HCT116 (cell line): ENCODE measurements around the gene ZNF839. TPM values are rescaled to one million over a fixed set of nuclear protein-coding genes. Genes with fewer than 3 reads are reported as not detected.

Source experiments
- ATAC-seq: fragments of 200-7000 bp; cut with Tn5 transposase; 2 replicates; pipeline ENCODE4 v1.9.1; 2020; ENCODE audit warnings: mild to moderate bottlenecking, moderate library complexity
- BruUV-seq: library from RNA; stranded (reverse); fragments of 400-500 nt; replicated peaks from 2 replicates; lab custom pipeline; 2021; lab: Mats Ljungman, UMichigan
- CTCF ChIA-PET: fragments of 300-600 bp; sonication (Branson Sonifier 250); formaldehyde crosslinking; loops from one replicate; lab custom pipeline; 2021; ENCODE audit warnings: antibody characterized with exemption; lab: Charles Lee
- POLR2A ChIA-PET: fragments of 300-600, 350-600 bp; sonication (Branson Sonifier 250); formaldehyde crosslinking; loops from one replicate; lab custom pipeline; 2021; ENCODE audit warnings: antibody characterized with exemption; lab: Charles Lee
- RAD21 ChIA-PET, 2 experiments: fragments of 300-600 bp; sonication (Branson Sonifier 250); formaldehyde crosslinking; loops; one replicate each; lab custom pipeline; 2023; ENCODE audit warnings: low total read pairs in 2 of 2; ENCODE audit not compliant: uncharacterized antibody in 2 of 2, unreplicated experiment in 2 of 2, low non-redundant PET in 1 of 2; lab: Charles Lee
- DNase-seq: peaks from one replicate; pipeline ENCODE4 v3.0.0-alpha.2; 2010; ENCODE audit warnings: low read depth, low spot score
- H2AFZ ChIP-seq: fragments of 200-600 bp; shearing (Covaris generic), sonication (generic); 2 replicates; pipeline ENCODE4 v1.6.1; 2017; ENCODE audit warnings: low read depth, mixed run types, mixed read lengths, antibody characterized with exemption, low read length; ENCODE audit not compliant: poor library complexity, severe bottlenecking
- H3K27ac ChIP-seq: 2 replicates; pipeline ENCODE4 v1.5.1; 2012; ENCODE audit warnings: low read depth, low read length
- H3K27me3 ChIP-seq: fragments of 200-600 bp; sonication (generic); 2 replicates; pipeline ENCODE4 v1.6.1; 2016; ENCODE audit warnings: mixed run types, low read length, mixed read lengths; ENCODE audit not compliant: insufficient read depth
- H3K36me3 ChIP-seq, 2 experiments: fragments of 200-500 bp in 1 of 2; fragments of 200-600 bp in 1 of 2; sonication (Bioruptor generic) in 1 of 2; sonication (generic) in 1 of 2; 2 replicates each; pipeline versions ENCODE4 v1.5.1 to v1.6.1; 2014 to 2016; ENCODE audit warnings: low read length in 2 of 2, inconsistent platforms in 1 of 2, mixed read lengths in 1 of 2, mixed run types in 1 of 2; ENCODE audit not compliant: insufficient read depth in 2 of 2, control insufficient read depth in 1 of 2
- H3K4me1 ChIP-seq, 2 experiments: fragments of 200-600 bp in 1 of 2; sonication (generic) in 1 of 2; 2 replicates each; pipeline versions ENCODE4 v1.5.1 to v1.6.1; 2012 to 2017; ENCODE audit warnings: low read length in 2 of 2, inconsistent platforms in 1 of 2, mild to moderate bottlenecking in 1 of 2, mixed read lengths in 1 of 2, mixed run types in 1 of 2, moderate library complexity in 1 of 2; ENCODE audit not compliant: insufficient read depth in 2 of 2, control insufficient read depth in 1 of 2
- H3K4me2 ChIP-seq: fragments of 200-600 bp; sonication (generic); 2 replicates; pipeline ENCODE4 v1.6.1; 2017; ENCODE audit warnings: mixed run types, low read length, mixed read lengths
- H3K4me3 ChIP-seq, 2 experiments: fragments of 200-600 bp in 1 of 2; sonication (generic) in 1 of 2; replicated peaks in 1 of 2; 2 replicates each; pipeline ENCODE4 v1.5.1; 2011 to 2016; ENCODE audit warnings: low read length in 2 of 2, control low read depth in 1 of 2, low read depth in 1 of 2, mild to moderate bottlenecking in 1 of 2, mixed read lengths in 1 of 2, mixed run types in 1 of 2
- H3K79me2 ChIP-seq: fragments of 200-600 bp; sonication (generic); 2 replicates; pipeline ENCODE4 v1.6.1; 2017; ENCODE audit warnings: mild to moderate bottlenecking, mixed run types, low read length, moderate library complexity, mixed read lengths; ENCODE audit not compliant: insufficient read depth
- H3K9ac ChIP-seq: fragments of 200-600 bp; sonication (generic); 2 replicates; pipeline ENCODE4 v1.6.1; 2016; ENCODE audit warnings: low read length, mixed read lengths
- H3K9me2 ChIP-seq: fragments of 200-600 bp; sonication (generic), shearing (Covaris generic); 2 replicates; pipeline ENCODE4 v1.6.1; 2017; ENCODE audit warnings: mixed run types, mild to moderate bottlenecking, moderate library complexity; ENCODE audit not compliant: insufficient read depth
- H3K9me3 ChIP-seq, 2 experiments: fragments of 200-500 bp in 1 of 2; fragments of 200-600 bp in 1 of 2; sonication (Bioruptor generic) in 1 of 2; sonication (generic) in 1 of 2; 2 replicates each; pipeline ENCODE4 v1.6.1; 2014 to 2017; ENCODE audit warnings: low read length in 2 of 2, mixed read lengths in 2 of 2, inconsistent platforms in 1 of 2, low read depth in 1 of 2, mild to moderate bottlenecking in 1 of 2, mixed run types in 1 of 2, moderate library complexity in 1 of 2; ENCODE audit not compliant: control insufficient read depth in 1 of 2, insufficient read depth in 1 of 2
- H4K20me1 ChIP-seq: fragments of 200-600 bp; sonication (generic), shearing (Covaris generic); 2 replicates; pipeline ENCODE4 v1.6.1; 2017; ENCODE audit warnings: mixed run types, mild to moderate bottlenecking, moderate library complexity; ENCODE audit not compliant: insufficient read depth
- CBX3 ChIP-seq: IDR thresholded peaks from 2 replicates; pipeline ENCODE4 v1.6.1; 2012; ENCODE audit warnings: low read depth
- EZH2 ChIP-seq: fragments of 200-600 bp; sonication (generic); IDR thresholded peaks from 2 replicates; pipeline ENCODE4 v1.6.1; 2017; ENCODE audit warnings: antibody characterized with exemption, mixed run types
- EZH2phosphoT487 ChIP-seq: fragments of 200-600 bp; IDR thresholded peaks from 2 replicates; pipeline ENCODE4 v1.6.1; 2018; ENCODE audit warnings: antibody characterized with exemption, borderline replicate concordance
- JUND ChIP-seq: IDR thresholded peaks from 2 replicates; pipeline ENCODE4 v1.6.1; 2012
- POLR2AphosphoS5 ChIP-seq: IDR thresholded peaks from 2 replicates; pipeline ENCODE4 v1.6.1; 2011; ENCODE audit warnings: mild to moderate bottlenecking, low read depth, low read length, moderate library complexity
- RAD21 ChIP-seq: IDR thresholded peaks from 2 replicates; pipeline ENCODE4 v1.6.1; 2012; ENCODE audit warnings: low read depth, mild to moderate bottlenecking
- SIN3A ChIP-seq: IDR thresholded peaks from 2 replicates; pipeline ENCODE4 v1.6.1; 2012; ENCODE audit warnings: low read depth
- SP1 ChIP-seq: IDR thresholded peaks from 2 replicates; pipeline ENCODE4 v1.6.1; 2012; ENCODE audit warnings: low read depth
- SRF ChIP-seq: IDR thresholded peaks from 2 replicates; pipeline ENCODE4 v1.6.1; 2012; ENCODE audit warnings: low read depth
- ZFX ChIP-seq: fragments of 450-650 bp; IDR thresholded peaks from 2 replicates; pipeline ENCODE4 v1.6.1; 2017
- ZNF274 ChIP-seq: fragments of 200-500 bp; sonication (Bioruptor generic); IDR thresholded peaks from 2 replicates; pipeline ENCODE4 v1.6.1; 2014; ENCODE audit warnings: mild to moderate bottlenecking, low read depth, low read length, inconsistent platforms
- intact Hi-C: fragments of 100-400 bp; cut with micrococcal nuclease; formaldehyde crosslinking; loops from 2 replicates; pipeline ENCODE4 v1.10.0; 2022
- total RNA-seq: library from RNA; stranded (reverse); gene quantifications from one replicate; pipeline ENCODE4 v1.2.1, GENCODE V29; 2021; ENCODE audit not compliant: unreplicated experiment
- TF ChIP-seq, protein P1 (sequence below): IDR thresholded peaks from 2 replicates; pipeline ENCODE4 v1.6.1; 2012
- TF ChIP-seq, protein P2 (sequence below): IDR thresholded peaks from 2 replicates; pipeline ENCODE4 v1.6.1; 2011; ENCODE audit warnings: mild to moderate bottlenecking, low read length, moderate library complexity; ENCODE audit not compliant: insufficient replicate concordance; ENCODE audit errors: extremely low read depth
- TF ChIP-seq, protein P3 (sequence below), 3 experiments: fragments of 200-600 bp in 1 of 3; sonication (generic) in 1 of 3; IDR thresholded peaks in 2 of 3; conservative IDR thresholded peaks in 1 of 3; 2 replicates each; pipeline ENCODE4 v1.5.1; 2012 to 2017; ENCODE audit warnings: low read depth in 2 of 3, low read length in 2 of 3, antibody characterized with exemption in 1 of 3, borderline replicate concordance in 1 of 3, control low read depth in 1 of 3, mild to moderate bottlenecking in 1 of 3, mixed read lengths in 1 of 3, mixed run types in 1 of 3, moderate library complexity in 1 of 3; ENCODE audit not compliant: insufficient read depth in 1 of 3

The ZNF839 gene
- total RNA-seq, 1 experiment from 2014 or later: 17.7 TPM

DNA sequence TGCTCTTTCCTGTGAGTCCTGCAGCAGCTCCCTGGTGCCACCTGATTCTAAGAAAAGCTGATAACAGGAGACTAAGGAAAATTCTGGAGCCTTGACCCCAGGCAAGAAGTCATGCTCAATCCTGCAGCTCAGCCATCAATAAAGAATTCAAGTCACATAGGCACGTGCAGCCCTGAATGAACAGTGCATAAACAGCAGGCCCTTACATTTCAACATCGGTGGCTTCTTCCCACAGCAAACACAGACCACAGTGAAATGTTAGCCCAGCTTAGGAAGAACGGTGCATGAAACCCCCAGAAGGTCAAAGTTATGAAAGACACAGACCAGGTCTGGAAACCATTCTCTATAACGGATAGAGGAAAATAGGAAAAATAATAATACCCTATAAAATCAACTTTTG is 32.7 kb downstream of the ZNF839 start:
- POLR2A ChIA-PET: no interaction called here
- intact Hi-C loops: no loop called here
- no peaks in the 10 kb centered on the region for H3K4me1 ChIP-seq
- no TSS peak for BruUV-seq
- H3K79me2 ChIP-seq: no peaks in the 10 kb centered on the region
- CTCF ChIA-PET: no interaction called here
- H3K9me2 ChIP-seq: no peaks in the 10 kb centered on the region
- ATAC-seq (no peak), DNase-seq (no peak)
- H3K27ac ChIP-seq: no peak overlapping the region
- H3K36me3 ChIP-seq: peaks cover 11 to 28% of the 10 kb centered on the region in 2 experiments; a peak in 3 of 4 replicates
- TF ChIP-seq EZH2 (no peak), RAD21 (no peak), JUND (no peak), ZNF274 (no peak), POLR2AphosphoS5 (no peak), SRF (no peak), EZH2phosphoT487 (no peak), ZFX (no peak), CBX3 (no peak), SIN3A (no peak), SP1 (no peak)
- TF ChIP-seq, protein P1, sequence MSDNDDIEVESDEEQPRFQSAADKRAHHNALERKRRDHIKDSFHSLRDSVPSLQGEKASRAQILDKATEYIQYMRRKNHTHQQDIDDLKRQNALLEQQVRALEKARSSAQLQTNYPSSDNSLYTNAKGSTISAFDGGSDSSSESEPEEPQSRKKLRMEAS: no peak
- TF ChIP-seq, protein P2, sequence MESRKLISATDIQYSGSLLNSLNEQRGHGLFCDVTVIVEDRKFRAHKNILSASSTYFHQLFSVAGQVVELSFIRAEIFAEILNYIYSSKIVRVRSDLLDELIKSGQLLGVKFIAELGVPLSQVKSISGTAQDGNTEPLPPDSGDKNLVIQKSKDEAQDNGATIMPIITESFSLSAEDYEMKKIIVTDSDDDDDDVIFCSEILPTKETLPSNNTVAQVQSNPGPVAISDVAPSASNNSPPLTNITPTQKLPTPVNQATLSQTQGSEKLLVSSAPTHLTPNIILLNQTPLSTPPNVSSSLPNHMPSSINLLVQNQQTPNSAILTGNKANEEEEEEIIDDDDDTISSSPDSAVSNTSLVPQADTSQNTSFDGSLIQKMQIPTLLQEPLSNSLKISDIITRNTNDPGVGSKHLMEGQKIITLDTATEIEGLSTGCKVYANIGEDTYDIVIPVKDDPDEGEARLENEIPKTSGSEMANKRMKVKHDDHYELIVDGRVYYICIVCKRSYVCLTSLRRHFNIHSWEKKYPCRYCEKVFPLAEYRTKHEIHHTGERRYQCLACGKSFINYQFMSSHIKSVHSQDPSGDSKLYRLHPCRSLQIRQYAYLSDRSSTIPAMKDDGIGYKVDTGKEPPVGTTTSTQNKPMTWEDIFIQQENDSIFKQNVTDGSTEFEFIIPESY: no peak
- TF ChIP-seq, protein P3, sequence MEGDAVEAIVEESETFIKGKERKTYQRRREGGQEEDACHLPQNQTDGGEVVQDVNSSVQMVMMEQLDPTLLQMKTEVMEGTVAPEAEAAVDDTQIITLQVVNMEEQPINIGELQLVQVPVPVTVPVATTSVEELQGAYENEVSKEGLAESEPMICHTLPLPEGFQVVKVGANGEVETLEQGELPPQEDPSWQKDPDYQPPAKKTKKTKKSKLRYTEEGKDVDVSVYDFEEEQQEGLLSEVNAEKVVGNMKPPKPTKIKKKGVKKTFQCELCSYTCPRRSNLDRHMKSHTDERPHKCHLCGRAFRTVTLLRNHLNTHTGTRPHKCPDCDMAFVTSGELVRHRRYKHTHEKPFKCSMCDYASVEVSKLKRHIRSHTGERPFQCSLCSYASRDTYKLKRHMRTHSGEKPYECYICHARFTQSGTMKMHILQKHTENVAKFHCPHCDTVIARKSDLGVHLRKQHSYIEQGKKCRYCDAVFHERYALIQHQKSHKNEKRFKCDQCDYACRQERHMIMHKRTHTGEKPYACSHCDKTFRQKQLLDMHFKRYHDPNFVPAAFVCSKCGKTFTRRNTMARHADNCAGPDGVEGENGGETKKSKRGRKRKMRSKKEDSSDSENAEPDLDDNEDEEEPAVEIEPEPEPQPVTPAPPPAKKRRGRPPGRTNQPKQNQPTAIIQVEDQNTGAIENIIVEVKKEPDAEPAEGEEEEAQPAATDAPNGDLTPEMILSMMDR (IDR thresholded peaks at IDR 0.05 in 2 of 3, conservative IDR thresholded peaks at IDR 0.05 in 1 of 3; ENCODE audit: borderline replicate concordance in 1 of 3, insufficient read depth in 1 of 3, low read depth in 2 of 3, low read length in 2 of 3): no peak
- no peaks in the 10 kb centered on the region for H3K27me3 ChIP-seq
- H3K4me3 ChIP-seq: no peak overlapping the region
- H2AFZ ChIP-seq: no peak overlapping the region
- RAD21 ChIA-PET: interaction anchor here in 1 of 2 experiments (0.6 kb wide), 1 partner anchor 1981 kb away, joined by 5 read pairs; no protein-coding TSS in a partner anchor
- H3K9me3 ChIP-seq: no peaks in the 10 kb centered on the region
- no peak overlapping the region for H3K4me2 ChIP-seq
- no peaks in the 10 kb centered on the region for H4K20me1 ChIP-seq
- H3K9ac ChIP-seq: no peak overlapping the region
